Measurements from ENCODE around the gene HS3ST6. TPM values are rescaled to one million over a fixed set of nuclear protein-coding genes. Genes with fewer than 3 reads are reported as not detected.

HS3ST6 gene
- total and polyA plus RNA-seq, 2 donors (not counting 3 experiments of a cell fraction or from before 2014, with no cell fraction given) = not detected

GRCh38 chr16:1909561-1910231, 8.5 kb downstream of the HS3ST6 start:
- POLR2A ChIA-PET = no interaction called here
- Histone ChIP-seq H3K4me1 (ENCODE audit: control insufficient read depth, extremely low read depth, insufficient read depth, low read length) (no peaks in the 10 kb centered on the region), H3K36me3 (ENCODE audit: control insufficient read depth in 2 of 2, extremely low read depth in 1 of 2, insufficient read depth in 2 of 2, low read length in 2 of 2) (no peaks in the 10 kb centered on the region), H3K9me3 (replicated peaks; ENCODE audit: control insufficient read depth, insufficient read depth, low read length) (no peaks in the 10 kb centered on the region), H3K27ac (ENCODE audit: insufficient read depth, low read depth, low read length) (no peak overlapping the region), H3K9ac (replicated peaks; ENCODE audit: extremely low read depth, insufficient read depth, low read length) (no peak overlapping the region), H3K4me3 (replicated peaks in 1 of 3; ENCODE audit: insufficient read depth in 1 of 3, low read depth in 1 of 3, low read length in 3 of 3) (no peak overlapping the region), H3K9me1 (replicated peaks; ENCODE audit: control insufficient read depth, extremely low read depth, insufficient read depth, low read length) (no peaks in the 10 kb centered on the region), H3K27me3 (ENCODE audit: control insufficient read depth in 2 of 2, insufficient read depth in 2 of 2, low read length in 2 of 2) (peaks cover 5 to 6% of the 10 kb centered on the region in 2 experiments), H3K79me2 (ENCODE audit: control insufficient read depth, insufficient read depth, low read length) (no peaks in the 10 kb centered on the region), H2AFZ (ENCODE audit: low read depth, low read length) (no peak overlapping the region), H4K20me1 (replicated peaks; ENCODE audit: control insufficient read depth, extremely low read depth, insufficient read depth, low read length) (no peaks in the 10 kb centered on the region), H3K4me2 (ENCODE audit: insufficient read depth, low read length) (no peak overlapping the region)
- BruUV-seq (replicated peaks) = no TSS peak
- intact Hi-C loops (cut with micrococcal nuclease) = no loop called here
- CTCF ChIA-PET = interaction anchor here (0.8 to 1.5 kb wide), 4 partner anchors 20 to 64 kb away, joined by 3 to 4 read pairs (median 3); no protein-coding TSS in a partner anchor
- no peak for DNase-seq (ENCODE audit: low read depth, low spot score)
- TF ChIP-seq CTCF (IDR thresholded peaks at IDR 0.05; ENCODE audit: extremely low read depth in 1 of 2, insufficient read depth in 1 of 2, low read depth in 1 of 2, low read length in 2 of 2) = no peak
- TF ChIP-seq POLR2A (IDR thresholded peaks at IDR 0.05; ENCODE audit: low read depth, low read length) = no peak
- TF ChIP-seq POLR2AphosphoS5 (IDR thresholded peaks at IDR 0.05; ENCODE audit: insufficient read depth, low read depth, low read length) = no peak
- no peak for TF ChIP-seq EZH2 (IDR thresholded peaks at IDR 0.05; ENCODE audit: borderline replicate concordance, low read depth, low read length, severe bottlenecking)
- no peak for TF ChIP-seq JUN (IDR thresholded peaks at IDR 0.05; ENCODE audit: borderline replicate concordance, insufficient read depth, insufficient read length, low read depth)
- no peak for TF ChIP-seq MAX (IDR thresholded peaks at IDR 0.05; ENCODE audit: insufficient read depth, insufficient read length)
- TF ChIP-seq GATA2 (IDR thresholded peaks at IDR 0.05; ENCODE audit: insufficient read depth, insufficient read length, low read depth, low read length) = no peak
- no peak for TF ChIP-seq FOS (IDR thresholded peaks at IDR 0.05; ENCODE audit: borderline replicate concordance, insufficient read depth, low read length)
- no peak for TF ChIP-seq MYC (IDR thresholded peaks at IDR 0.05; ENCODE audit: low read depth, low read length)
- dilution Hi-C loops (cut with MboI; ENCODE audit: extremely low pct_ligation_motif_present, low sequenced_read_pairs) = no loop called here
- FAIRE-seq = no peak
